GM21526 (cell line): ENCODE results near the gene TXNL1.
"Not testable (repeated sequence)": the region's sequence is repeated elsewhere in the genome, so short reads cannot be mapped to it uniquely, and the experiment has no call there.

Source experiments
- ATAC-seq: cut with Tn5 transposase; IDR thresholded peaks from one replicate; pipeline ENCODE4 v1.9.1; 2021; ENCODE audit warnings: moderate library complexity; ENCODE audit not compliant: unreplicated experiment, low FRiP score

TXNL1 gene

DNA sequence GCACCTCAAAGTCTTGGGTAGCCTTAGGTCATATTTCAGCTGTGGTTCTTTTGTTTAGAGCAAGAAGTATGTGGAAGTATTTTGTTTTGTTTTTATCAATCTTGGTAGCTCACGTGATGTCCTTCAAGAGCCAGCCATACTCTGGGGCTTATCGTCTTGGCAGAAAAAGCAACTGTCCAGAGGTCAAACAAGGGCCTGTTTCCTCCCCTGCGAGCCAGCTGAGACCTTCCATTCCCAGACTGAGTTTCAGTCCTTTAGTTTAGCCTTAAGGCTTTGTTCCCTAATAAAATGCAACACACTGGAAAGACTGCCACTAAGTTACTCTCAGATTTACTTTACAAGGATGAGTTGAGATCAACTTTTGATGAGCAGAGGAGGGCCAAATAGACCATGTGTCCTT is 63.5 kb downstream of the TXNL1 start:
- no peak for ATAC-seq

DNA sequence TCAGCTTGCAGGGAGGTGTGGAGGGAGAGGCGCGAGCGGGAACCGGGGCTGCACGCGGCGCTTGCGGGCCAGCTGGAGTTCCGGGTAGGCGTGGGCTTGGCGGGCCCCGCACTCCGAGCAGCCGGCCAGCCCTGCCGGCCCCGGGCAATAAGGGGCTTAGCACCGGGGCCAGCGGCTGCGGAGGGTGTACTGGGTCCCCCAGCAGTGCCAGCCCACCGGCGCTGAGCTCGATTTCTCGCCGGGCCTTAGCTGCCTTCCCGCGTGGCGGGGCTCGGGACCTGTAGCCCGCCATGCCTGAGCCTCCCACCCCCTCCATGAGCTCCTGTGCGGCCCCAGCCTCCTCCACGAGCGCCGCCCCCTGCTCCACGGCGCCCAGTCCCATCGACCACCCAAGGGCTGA is 66.1 kb downstream of the TXNL1 start:
- ATAC-seq, result not testable (repeated sequence)

DNA sequence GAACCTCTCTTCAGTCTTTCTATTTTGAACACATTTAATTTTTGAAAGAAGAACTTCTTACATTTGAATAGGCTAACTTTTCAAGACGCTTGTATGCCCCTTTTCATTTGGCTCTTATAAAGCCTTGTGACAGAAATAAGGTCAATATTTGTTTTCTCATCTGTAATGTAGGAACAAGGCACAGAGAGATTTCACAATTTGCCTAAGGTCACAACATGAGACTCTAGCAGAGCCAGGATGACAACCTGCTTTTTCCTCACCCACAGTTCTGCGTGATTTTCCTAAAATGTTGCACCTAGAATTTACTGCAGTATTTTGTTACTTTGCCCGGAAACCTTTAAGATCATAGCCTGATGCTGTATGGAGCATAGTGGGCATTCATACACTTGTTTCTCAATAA is 67.4 kb downstream of the TXNL1 start:
- no peak for ATAC-seq

DNA sequence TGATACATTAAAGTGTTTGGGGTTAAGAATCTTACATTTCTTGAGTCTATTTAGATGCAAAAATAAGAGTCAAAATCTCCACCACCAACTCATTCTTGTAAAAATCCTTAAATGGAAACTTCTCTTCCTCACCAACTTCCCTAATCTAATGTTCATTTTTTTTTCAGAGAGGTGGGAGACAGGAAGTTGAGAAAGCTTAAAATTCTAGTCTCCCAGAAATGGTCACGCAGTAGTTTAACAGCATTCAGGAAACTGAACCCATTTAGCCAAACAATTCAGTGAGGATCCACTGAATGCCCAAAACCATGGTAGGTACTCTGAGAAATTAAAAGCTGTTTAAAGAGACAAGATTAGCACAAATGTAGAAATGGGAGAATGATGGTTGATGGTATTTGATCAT is 69.0 kb downstream of the TXNL1 start:
- ATAC-seq, result no peak

DNA sequence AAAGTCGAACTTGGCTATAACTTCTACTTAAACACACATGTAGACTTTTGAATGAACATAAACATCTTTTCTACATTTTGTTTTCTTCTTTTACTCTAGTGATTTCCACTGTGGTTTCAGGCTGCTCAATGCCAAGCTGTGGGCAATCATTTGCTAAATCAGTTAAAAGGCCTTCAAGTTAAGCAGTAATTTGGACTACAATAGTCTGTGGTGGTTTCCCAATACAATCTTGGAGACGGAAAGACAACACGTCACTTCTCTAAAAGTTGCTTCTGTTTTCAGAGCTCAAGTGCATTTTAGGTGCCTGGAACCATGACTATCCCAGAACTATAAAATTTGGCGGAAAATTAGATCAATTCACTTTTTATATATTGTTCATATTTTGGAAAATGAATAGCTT is 69.4 kb downstream of the TXNL1 start:
- ATAC-seq, result no peak

DNA sequence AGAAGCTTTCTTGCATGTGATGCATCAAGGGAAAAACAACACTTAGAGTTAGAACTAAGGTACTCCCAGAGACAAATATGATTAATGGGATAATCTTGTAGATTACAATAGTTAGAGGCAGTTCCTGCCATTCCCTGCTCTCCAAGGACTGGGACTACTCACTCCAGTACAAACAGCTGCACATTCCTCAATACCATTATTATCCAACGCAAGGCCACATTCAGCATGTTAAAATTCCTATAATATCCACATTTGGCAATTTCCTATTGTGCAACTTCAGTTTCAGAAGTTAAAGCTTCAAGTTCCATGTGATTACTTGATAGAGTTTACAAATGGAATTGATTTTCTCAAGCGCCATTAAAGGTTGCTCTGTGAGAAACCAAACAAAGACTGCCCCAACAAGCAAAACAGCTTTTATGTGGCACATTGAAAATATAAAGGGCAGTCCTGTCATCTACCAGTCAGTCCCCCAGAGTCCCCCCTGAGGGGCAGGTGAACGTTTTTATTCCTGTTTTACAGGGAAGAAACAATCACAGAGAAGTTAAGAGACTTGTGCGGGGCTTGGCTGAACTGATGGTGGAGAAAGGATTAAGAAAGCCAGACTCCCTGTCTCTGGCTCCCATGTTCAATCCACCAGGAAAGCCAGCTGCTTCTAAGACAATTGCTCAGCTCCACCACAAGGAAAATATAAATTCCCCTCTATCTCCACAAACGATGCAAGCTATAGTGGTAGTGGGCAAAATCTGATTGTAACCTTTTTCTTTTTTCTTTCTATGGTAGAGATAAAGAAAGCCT is 72.6 kb downstream of the TXNL1 start:
- ATAC-seq, result no peak

DNA sequence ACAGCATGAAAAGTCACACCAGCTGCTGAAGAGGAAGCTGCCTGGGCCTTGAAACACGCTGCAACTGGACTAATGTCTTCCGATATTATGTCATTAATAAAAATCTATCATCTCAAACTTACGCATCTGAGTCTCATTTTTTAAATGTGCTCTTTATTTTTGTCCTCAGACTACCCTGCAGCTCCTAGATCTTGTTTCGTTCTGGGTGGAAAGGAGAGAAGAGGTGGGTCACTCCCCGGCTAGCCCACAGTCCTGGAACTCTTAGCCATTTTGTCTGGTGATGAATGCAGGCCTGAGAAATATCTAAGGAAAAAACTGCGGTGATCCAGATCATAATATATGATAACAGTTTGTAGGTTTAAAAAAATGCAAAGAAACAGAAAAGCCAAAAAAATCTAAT is 73.3 kb downstream of the TXNL1 start:
- no peak for ATAC-seq

DNA sequence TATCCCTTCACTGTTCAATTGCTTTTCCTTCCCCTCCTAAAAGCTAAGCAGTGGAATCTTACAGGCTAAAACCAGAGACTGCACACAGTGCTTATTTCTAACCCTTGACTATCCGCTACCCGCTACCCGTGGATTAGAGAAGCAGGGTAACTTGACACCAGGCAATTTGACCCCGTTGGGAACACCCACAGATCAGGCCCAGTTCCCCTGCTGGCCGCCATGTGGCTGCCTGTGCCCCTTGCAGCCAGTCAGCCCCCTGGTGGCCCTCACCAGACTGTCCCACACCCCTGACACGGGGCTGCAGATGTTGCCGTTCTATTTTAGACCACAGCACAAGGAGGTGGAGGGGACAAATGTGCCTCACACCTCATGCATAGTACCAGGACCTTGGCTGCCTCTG is 74.8 kb downstream of the TXNL1 start:
- no peak for ATAC-seq

DNA sequence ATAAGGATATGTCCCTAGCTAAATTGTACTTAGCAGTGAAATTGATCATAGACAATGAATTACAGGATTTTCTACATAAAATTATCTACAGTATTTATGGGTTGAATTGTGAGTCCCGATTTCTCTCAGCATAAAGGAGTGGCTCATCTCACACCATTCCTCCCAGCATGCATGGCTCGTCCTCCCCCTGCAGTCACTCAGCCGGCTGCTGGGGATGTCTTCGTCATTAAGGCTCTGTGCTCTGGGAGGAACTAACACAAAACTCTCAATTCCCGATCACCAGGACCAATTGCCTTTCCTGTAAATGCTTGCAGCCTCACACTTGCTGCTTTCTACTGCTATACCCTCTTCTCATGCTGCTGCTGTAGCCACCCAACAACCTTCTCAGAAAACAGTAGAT is 75.9 kb downstream of the TXNL1 start:
- ATAC-seq, result no peak

DNA sequence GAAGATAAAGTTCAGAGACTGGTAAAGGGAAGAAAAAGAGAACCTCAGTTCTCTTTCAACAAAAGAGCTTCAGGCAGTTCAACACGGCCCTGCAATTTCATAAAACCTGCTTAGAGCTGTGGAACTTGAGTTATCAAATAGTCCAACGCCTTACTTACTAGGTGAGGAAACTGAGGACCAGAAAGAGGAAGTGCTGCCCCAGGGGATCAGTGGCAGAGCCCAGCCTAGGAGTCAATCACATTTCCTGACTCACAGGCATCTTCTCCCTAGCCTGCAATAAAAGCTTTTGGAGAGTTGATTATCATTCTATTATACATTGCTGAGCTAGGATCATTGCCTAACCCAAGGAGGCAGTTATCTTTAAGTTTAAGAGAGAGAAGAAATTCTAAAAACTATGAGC is 77.4 kb downstream of the TXNL1 start:
- no peak for ATAC-seq

DNA sequence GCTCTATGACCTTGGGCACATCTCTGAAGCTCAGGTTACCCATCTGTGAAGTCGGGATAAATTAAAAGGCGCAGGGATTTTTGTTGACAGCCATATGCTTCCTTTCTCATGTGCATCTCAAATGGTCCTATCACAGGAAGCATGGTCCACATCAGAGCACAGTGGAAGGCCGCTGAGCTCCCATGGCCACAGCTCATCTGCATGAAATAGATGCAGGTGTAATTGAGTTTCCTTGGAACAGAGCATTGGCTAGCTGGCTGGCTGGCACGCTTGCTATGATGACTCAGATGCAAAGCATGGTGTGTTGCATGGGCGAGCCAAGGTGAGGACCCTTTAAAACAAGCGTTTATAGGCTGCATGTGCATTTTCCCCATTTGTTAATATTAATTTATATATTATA is 79.3 kb downstream of the TXNL1 start:
- ATAC-seq, result no peak

DNA sequence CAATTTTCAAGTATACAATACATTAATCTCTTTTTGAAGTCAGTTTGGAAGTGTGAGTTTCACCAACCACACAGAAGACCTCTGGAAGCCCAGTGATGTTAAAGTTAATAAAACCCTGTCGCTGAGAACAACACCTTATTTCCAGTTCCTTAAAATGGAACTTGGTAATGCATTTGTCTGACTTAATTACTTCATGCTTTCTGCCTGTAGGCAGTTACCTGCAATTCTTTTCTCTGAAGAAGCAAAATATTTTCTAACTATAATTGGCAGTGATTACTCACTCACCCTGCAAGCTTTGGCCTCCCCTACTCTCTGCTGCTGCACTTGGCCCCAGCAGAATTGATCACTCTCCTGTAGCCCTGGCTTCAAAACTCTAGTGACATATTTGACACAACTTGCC is 81.5 kb downstream of the TXNL1 start:
- ATAC-seq, result no peak

DNA sequence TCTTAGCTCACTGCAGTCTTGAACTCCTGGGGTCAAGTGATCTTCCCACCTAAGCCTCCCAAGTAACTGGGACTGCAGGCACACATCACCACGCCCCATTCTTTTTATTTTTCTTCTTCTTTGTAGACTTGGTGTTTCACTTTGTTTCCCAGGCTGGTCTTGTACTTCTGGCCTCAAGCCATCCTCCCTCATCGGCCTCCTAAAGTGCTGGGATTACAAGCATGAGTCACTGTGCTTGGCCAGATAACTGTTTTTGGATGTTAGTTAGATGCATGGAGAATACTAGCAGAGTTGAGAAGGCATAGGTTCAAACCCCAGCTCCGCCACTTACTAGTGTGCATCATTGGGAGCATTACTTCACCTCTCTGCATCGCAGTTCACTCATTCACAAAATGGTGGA is 88.3 kb downstream of the TXNL1 start:
- ATAC-seq, result no peak
